Measurements from ENCODE around the gene ITSN1. TPM values are rescaled to one million over a fixed set of nuclear protein-coding genes. Genes with fewer than 3 reads are reported as not detected.
"Not testable (repeated sequence)": the region's sequence is repeated elsewhere in the genome, so short reads cannot be mapped to it uniquely, and the experiment has no call there.

Gene ITSN1
- total RNA-seq, 1 donor from 2014 or later: 41.9 TPM

DNA sequence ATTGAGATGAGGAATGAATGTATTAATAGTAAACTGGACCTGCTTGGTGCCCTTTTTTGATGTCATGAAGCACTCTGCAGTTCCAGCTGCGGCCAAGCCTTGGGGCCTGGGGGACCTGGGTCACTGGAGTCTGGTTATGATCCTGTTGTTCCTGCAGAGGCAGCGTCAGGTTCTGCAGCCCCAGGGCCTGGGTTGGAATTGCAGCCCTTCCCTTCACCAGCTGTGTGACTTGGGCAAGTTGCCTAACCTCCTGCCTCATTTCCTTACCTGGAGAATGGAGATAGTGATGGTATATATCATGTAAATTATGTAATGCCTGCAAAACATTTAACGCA is 282.4 kb downstream of the ITSN1 start:
- TF ChIP-seq, protein P1, sequence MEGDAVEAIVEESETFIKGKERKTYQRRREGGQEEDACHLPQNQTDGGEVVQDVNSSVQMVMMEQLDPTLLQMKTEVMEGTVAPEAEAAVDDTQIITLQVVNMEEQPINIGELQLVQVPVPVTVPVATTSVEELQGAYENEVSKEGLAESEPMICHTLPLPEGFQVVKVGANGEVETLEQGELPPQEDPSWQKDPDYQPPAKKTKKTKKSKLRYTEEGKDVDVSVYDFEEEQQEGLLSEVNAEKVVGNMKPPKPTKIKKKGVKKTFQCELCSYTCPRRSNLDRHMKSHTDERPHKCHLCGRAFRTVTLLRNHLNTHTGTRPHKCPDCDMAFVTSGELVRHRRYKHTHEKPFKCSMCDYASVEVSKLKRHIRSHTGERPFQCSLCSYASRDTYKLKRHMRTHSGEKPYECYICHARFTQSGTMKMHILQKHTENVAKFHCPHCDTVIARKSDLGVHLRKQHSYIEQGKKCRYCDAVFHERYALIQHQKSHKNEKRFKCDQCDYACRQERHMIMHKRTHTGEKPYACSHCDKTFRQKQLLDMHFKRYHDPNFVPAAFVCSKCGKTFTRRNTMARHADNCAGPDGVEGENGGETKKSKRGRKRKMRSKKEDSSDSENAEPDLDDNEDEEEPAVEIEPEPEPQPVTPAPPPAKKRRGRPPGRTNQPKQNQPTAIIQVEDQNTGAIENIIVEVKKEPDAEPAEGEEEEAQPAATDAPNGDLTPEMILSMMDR (IDR thresholded peaks at IDR 0.05; ENCODE audit: borderline replicate concordance): no peak
- Histone ChIP-seq H3K27me3 (ENCODE audit: low read depth) (no peaks in the 10 kb centered on the region), H3K9me3 (replicated peaks) (no peaks in the 10 kb centered on the region), H3K4me1 (peaks cover 8% of the 10 kb centered on the region), H3K4me3 (no peak overlapping the region), H3K36me3 (no peaks in the 10 kb centered on the region), H3K27ac (replicated peaks) (no peak overlapping the region)
- no peak for DNase-seq
- intact Hi-C loops (cut with micrococcal nuclease): loop anchor here (5.0 kb wide), 1 partner anchor 423 kb away; no protein-coding TSS in a partner anchor

DNA sequence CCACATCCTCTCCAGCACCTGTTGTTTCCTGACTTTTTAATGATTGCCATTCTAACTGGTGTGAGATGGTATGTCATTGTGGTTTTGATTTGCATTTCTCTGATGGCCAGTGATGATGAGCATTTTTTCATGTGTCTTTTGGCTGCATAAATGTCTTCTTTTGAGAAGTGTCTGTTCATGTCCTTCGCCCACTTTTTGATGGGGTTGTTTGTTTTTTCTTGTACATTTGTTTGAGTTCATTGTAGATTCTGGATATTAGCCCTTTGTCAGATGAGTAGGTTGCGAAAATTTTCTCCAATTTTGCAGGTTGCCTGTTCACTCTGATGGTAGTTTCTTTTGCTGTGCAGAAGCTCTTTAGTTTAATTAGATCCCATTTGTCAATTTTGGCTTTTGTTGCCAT is 283.9 kb downstream of the ITSN1 start:
- intact Hi-C loops (cut with micrococcal nuclease); H3K9me3 ChIP-seq (replicated peaks); H3K4me3 ChIP-seq; H3K27me3 ChIP-seq (ENCODE audit: low read depth); H3K4me1 ChIP-seq; H3K36me3 ChIP-seq; H3K27ac ChIP-seq (replicated peaks); DNase-seq: not testable (repeated sequence)

DNA sequence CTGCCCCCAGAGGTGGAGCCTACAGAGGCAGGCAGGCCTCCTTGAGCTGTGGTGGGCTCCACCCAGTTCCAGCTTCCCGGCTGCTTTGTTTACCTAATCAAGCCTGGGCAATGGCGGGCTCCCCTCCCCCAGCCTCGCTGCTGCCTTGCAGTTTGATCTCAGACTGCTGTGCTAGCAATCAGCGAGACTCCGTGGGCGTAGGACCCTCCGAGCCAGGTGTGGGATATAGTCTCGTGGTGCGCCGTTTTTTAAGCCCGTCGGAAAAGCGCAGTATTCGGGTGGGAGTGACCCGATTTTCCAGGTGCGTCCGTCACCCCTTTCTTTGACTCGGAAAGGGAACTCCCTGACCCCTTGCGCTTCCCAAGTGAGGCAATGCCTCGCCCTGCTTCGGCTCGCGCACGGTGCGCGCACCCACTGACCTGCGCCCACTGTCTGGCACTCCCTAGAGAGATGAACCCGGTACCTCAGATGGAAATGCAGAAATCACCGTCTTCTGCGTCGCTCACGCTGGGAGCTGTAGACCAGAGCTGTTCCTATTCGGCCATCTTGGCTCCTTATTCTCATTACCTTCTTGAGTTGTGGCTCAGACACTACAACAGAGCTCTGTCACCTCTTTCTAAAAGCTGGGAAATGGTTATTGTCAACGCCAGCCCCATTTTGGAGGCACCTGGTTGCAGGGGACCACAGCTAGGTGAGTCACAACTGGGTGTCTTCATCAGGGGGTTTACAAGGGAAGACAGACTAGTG is 288.9 kb downstream of the ITSN1 start:
- DNase-seq; H3K9me3 ChIP-seq (replicated peaks); H3K27me3 ChIP-seq (ENCODE audit: low read depth); intact Hi-C loops (cut with micrococcal nuclease); H3K36me3 ChIP-seq: not testable (repeated sequence)
- Histone ChIP-seq H3K27ac (replicated peaks) (peak overlapping the region; percentile 66), H3K4me3 (peak overlapping the region; percentile 62), H3K4me1 (peaks cover 17% of the 10 kb centered on the region)

DNA sequence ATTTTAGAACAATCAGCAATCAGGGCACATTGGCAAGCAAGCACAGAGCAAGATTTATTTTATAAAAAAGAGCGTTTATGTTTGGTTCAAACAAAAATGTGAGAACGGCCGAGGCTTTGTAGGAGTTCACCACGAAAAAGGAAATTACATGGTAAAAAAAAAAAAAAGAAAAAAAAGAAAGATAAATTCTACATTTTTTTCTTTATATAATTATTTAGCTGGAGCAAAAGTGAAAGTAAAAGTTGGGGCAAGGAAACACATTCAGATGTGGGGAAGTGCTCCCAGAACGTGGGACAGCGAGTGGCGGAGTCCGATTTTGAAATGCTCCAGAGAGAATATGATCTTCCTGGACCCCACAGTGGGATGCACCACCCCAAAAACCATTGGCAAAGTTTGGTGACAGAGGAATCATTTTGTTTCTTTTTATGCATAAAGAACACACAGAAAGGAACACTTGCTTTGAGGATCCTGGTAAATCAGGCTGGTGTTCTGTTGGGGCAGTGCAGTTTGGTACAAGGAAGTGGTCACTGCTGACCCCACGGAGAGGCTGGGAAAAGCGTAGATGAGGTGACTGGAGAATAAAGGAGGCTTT is 289.6 kb downstream of the ITSN1 start:
- H3K9me3 ChIP-seq (replicated peaks): no peaks in the 10 kb centered on the region
- TF ChIP-seq, protein P1 (IDR thresholded peaks at IDR 0.05; ENCODE audit: borderline replicate concordance): no peak
- peak overlapping the region; percentile 66 for H3K27ac ChIP-seq (replicated peaks)
- peak overlapping the region; percentile 62 for H3K4me3 ChIP-seq
- no peaks in the 10 kb centered on the region for H3K27me3 ChIP-seq (ENCODE audit: low read depth)
- no peak for DNase-seq
- H3K4me1 ChIP-seq: peaks cover 18% of the 10 kb centered on the region
- intact Hi-C loops (cut with micrococcal nuclease): no loop called here
- H3K36me3 ChIP-seq: no peaks in the 10 kb centered on the region

DNA sequence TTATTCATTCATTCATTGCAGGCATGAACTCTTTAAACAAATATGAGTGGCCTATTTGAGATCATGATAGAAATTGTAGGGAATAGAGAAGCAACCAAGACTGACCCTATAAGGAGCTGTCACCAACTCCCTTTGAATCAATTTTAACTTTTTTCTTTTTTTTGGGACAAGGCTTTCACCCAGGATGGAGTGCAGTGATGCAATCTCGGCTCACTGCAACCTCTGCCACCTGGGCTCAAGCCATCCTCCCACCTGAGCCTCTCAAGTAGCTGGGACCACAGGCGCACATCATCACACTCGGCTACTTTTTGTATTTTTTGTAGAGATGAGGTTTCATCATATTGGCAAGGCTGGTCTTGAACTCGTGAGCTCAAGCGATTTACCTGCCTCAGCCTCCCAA is 290.4 kb downstream of the ITSN1 start:
- H3K4me3 ChIP-seq: peak overlapping the region; percentile 62

DNA sequence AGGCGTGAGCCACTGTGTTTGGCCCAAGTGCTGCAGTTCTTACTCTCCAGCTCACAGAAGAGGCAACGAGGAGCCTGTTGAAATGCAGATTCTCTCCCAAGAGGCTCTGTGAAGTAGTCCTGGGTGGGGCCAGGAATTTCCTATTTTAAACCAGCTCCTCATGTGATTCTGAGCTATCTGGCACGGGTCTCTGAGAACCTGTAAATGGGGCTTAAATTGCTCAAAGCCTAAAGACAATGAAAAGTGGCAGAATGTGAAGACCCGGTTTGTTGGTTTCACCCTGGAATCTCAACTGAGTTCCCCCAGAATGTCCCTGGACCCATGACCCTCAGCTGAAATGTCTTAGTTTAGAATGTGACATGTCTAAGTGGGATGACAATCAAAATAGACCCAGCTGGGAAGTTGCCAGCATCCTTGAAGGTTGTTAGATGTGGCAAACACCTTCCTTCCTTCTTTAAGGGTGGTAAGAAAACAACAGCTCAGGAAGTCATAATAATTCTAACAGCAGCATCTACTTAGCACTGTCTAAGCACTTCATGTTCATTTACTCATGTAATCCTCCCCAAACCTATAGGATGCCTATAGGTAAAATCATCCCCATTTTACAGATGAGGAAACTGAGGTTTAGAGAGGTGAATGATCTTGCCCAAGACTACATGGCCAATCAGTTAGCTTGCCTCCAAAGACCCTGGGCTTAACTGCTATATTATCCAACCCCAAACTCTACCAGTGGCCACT is 294.2 kb downstream of the ITSN1 start:
- H3K9me3 ChIP-seq (replicated peaks): no peaks in the 10 kb centered on the region
- H3K27ac ChIP-seq (replicated peaks): no peak overlapping the region
- H3K36me3 ChIP-seq: no peaks in the 10 kb centered on the region
- intact Hi-C loops (cut with micrococcal nuclease): no loop called here
- no peak overlapping the region for H3K4me3 ChIP-seq
- H3K4me1 ChIP-seq: peaks cover 17% of the 10 kb centered on the region
- H3K27me3 ChIP-seq (ENCODE audit: low read depth): no peaks in the 10 kb centered on the region
- TF ChIP-seq, protein P1 (IDR thresholded peaks at IDR 0.05; ENCODE audit: borderline replicate concordance): no peak
- no peak for DNase-seq

More for the DNA sequence above, 290.4 kb downstream of the ITSN1 start:
- intact Hi-C loops (cut with micrococcal nuclease): no loop called here
- Histone ChIP-seq H3K36me3 (no peaks in the 10 kb centered on the region), H3K27me3 (ENCODE audit: low read depth) (no peaks in the 10 kb centered on the region), H3K9me3 (replicated peaks) (no peaks in the 10 kb centered on the region), H3K4me1 (peaks cover 18% of the 10 kb centered on the region), H3K27ac (replicated peaks) (no peak overlapping the region)
- no peak for DNase-seq
- TF ChIP-seq, protein P1 (IDR thresholded peaks at IDR 0.05; ENCODE audit: borderline replicate concordance): no peak
